GM11168 (cell line): ENCODE measurements around the gene CSKMT.
"Not testable (repeated sequence)": the region's sequence is repeated elsewhere in the genome, so short reads cannot be mapped to it uniquely, and the experiment has no call there.

Experiments used
- in situ Hi-C: fragments of 300-500 bp; cut with MboI; formaldehyde crosslinking; loops from one replicate; pipeline ENCODE4 v1.12.0; 2022; ENCODE audit warnings: low sequenced_read_pairs; ENCODE audit not compliant: unreplicated experiment

CSKMT gene

GRCh38 chr11:62652161-62653006 is 12.7 kb upstream of the CSKMT start:
- in situ Hi-C loops = no loop called here

GRCh38 chr11:62654297-62654696 is 10.8 kb upstream of the CSKMT start:
- in situ Hi-C loops = no loop called here

DNA sequence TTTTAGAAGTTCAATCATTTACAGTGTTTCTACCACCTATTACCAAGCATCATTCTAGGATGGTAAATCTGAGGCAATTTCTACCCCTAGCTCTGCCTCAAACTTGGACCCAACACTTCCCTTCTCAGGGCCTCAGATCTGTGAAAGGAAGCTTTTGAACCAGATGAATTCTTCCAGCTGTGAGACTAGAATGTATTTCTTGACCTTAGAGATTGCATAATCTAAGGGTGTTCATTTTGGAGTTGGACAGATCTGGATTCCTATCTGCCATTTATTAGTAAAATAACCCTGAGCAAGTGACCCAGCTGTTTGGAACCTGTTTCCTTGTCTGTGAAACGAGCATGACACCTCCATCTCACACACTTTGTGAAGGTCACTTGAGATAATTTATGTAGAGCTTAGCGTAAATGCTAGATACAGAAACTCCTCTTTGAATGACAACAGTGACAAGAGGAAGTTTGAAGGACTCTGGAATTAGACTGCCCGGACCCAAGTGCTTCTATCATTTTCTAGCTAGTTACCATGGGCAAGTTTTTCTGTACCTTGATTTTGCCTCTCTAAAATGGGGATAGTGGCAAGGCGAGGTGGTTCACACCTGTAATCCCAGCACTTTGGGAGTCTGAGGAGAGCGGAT is 8.2 kb upstream of the CSKMT start:
- in situ Hi-C loops = no loop called here

- in situ Hi-C loops = no loop called here
Observed at GRCh38 chr11:62664405-62665074, 572 bp upstream of the CSKMT start.

DNA sequence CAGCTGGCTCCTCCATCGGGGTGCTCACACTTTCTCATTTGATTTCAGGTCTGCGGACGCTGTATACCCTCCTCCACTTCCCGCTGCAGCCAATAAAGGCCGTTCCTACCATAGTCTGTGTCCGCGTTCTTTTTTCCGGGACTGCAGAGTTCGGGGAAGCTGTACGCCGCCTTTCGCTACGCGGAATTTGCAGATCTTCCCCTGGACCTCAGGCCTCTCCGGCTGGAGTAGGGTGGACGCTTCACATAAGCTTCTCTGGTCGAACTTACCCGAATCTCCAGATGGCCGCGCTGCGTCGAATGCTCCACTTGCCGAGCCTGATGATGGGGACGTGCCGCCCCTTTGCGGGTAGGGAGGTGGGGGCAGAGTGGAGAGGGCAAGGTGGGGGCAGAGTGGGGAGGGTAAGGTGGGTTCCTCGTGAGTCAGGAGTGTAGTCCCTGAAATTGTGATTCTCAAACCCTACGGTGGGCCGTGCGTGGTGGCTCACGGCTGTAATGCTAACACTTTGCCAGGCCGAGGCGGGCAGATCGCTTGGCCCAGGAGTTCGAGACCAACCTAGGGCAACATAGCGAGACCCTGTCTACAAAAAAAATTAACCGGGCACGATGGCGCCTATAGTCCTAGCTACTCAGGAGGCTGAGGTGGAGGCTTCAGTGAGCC is 617 bp downstream of the CSKMT start:
- in situ Hi-C loops = no loop called here

DNA sequence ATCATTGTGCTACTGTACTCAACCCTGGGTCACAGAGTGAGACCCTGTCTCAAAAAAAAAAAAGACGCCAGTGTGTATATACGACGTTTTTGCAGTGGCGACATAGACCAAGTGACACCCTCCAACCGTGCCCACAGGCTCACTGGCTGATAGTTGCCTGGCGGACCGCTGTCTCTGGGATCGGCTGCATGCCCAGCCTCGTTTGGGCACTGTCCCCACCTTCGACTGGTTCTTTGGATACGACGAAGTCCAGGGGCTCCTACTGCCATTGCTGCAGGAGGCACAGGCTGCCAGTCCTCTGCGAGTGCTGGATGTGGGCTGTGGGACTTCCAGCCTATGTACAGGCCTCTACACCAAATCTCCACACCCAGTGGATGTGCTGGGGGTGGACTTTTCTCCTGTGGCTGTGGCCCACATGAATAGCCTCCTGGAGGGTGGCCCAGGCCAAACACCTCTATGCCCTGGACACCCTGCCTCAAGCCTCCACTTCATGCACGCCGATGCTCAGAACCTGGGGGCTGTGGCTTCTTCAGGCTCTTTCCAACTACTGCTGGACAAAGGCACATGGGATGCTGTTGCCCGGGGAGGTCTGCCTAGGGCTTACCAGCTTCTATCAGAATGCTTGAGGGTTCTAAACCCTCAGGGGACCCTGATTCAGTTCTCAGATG is 1.3 kb downstream of the CSKMT start:
- in situ Hi-C loops = no loop called here

GRCh38 chr11:62667460-62667859 is 2.3 kb downstream of the CSKMT start:
- in situ Hi-C loops = no loop called here

DNA sequence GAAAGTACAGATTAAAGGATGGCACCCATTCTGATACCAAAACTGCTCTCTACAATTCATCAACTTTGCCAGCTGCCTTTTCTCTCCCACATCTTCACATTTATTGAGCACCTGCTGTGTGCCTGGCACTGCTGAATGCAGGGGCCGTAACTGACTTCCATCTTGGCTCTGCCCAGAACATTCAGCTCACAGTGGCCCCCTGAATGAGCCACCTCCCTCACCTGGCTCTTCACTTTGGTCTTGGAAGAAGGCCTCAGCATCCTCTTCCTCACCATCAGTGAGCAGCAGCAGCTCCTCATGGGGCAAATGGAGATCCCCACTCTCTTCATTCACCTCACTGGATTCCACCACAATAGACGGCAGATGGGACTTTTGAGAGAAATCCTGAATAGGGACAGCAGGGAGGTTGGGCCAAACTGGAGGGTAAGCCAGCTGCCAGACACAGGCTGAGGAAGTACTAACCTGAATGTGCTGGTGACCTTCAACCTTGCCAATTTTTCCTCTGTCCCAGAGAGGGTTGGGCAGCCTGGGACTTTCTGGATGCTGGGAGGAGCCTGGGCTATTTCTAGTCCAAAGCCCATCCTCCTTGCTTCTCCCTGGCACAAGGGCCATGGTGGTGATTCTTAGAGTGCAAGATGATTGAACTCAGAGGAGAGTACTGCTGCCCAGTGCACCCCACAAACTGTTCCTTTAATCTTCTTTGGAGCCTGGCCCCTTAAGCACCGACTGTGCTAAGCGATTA is 4.5 kb downstream of the CSKMT start:
- in situ Hi-C loops = no loop called here

DNA sequence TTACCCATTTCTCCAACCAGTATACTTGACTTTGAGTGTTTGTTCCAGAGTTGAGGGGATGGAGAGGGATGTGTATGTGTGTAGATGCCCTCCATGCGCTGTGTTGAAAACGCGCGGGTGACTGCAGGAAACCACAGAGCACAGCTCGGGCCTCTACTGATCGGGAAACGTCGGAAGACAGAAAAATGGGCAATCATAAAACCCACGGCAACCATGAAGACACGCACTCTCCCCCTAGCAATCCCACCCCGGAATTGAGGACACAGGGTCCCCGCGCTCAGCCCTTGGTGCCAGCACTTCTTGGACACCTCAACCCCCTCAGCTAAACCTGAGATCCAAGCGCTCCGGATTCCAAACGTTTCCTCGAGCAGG is 6.1 kb downstream of the CSKMT start:
- in situ Hi-C loops = no loop called here

DNA sequence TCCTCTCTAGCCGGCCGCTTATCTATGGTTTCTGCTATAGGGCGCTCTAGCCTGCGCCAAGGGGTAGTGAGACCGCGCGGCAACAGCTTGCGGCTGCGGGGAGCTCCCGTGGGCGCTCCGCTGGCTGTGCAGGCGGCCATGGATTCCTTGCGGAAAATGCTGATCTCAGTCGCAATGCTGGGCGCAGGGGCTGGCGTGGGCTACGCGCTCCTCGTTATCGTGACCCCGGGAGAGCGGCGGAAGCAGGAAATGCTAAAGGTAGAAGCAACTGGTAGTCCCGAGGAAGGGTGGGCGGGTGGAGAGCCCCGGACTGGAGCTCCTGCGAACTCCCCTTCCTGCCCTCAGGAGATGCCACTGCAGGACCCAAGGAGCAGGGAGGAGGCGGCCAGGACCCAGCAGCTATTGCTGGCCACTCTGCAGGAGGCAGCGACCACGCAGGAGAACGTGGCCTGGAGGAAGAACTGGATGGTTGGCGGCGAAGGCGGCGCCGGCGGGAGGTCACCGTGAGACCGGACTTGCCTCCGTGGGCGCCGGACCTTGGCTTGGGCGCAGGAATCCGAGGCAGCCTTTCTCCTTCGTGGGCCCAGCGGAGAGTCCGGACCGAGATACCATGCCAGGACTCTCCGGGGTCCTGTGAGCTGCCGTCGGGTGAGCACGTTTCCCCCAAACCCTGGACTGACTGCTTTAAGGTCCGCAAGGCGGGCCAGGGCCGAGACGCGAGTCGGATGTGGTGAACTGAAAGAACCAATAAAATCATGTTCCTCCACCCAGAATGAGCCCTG is 6.7 kb downstream of the CSKMT start, which contains the start of the genes LBHD1 and UQCC3:
Gene LBHD1 (minus strand): TSS at position 660 of the 782 bp plus-strand sequence. CDS start 2,236 bp downstream, outside the sequence.
Gene UQCC3 (plus strand): TSS at position 66 of the 782 bp plus-strand sequence. CDS start 73 bp downstream, at position 139.
- in situ Hi-C loops = no loop called here

GRCh38 chr11:62673196-62673525 is 8.0 kb downstream of the CSKMT start:
- in situ Hi-C loops = no loop called here

- in situ Hi-C loops = not testable (repeated sequence)
Observed at GRCh38 chr11:62675415-62675814, 10.3 kb downstream of the CSKMT start.

GRCh38 chr11:62676698-62677097 is 11.6 kb downstream of the CSKMT start:
- in situ Hi-C loops = no loop called here

DNA sequence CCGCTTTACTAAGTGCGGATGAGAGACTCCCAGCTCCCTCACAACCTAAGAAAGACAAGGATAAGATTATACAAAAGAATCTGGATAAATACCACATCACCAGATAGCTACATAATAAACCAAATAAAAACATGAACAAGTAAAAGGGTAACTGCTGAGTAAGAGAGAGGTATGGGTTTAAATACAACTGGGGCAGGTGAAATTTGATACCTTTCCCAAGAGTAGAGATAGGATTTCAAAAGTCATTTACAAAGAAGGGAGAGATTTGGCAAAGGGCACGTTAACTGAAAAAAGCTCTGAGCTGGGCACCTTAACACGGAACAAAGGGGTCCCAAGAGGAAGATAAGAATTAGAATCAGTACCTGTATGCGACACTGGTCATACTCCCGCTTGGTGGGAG is 12.0 kb downstream of the CSKMT start:
- in situ Hi-C loops = no loop called here

DNA sequence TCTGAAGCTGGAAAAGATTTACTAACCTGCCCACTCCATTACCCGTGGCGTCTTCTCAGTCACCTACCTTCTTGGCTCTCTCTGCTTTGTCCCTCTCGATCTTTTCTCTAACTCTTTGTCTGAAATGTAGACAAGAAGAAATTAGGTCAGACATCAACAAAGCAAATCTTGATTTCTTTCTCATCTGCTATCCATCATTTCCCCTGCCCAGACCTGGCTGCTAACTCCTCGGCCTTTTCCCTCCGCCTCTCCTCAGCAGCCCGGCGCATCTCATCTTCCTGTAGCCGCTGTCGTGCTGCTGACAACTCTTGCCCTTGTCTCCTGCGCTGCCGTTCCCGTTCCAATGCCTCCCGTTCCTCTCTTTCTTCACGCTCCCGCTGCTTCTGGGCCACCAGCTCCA is 12.6 kb downstream of the CSKMT start:
- in situ Hi-C loops = no loop called here

DNA sequence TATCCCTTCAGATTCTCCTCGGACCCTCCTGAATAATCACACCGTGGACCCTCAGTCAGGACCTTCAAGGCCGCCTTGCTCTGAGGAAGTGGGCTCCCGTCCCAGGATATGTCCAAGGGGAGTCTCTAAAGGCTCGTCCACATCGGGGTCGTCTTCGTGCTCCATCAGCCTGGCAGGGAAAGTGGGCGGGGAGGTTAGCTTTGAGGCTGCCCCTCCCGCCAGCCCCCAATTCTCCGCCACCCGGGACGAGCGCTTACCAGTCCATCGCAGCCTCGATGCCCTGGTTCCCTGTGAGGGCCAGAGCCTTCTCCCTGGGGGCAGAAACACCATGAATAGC is 13.3 kb downstream of the CSKMT start:
- in situ Hi-C loops = no loop called here

- in situ Hi-C loops = no loop called here
Observed at GRCh38 chr11:62678770-62679696, 13.9 kb downstream of the CSKMT start, which contains the start of gene UBXN1. TSS of gene UBXN1 (minus strand) at chr11:62679073. CDS start at chr11:62678923, 150 bp downstream.

DNA sequence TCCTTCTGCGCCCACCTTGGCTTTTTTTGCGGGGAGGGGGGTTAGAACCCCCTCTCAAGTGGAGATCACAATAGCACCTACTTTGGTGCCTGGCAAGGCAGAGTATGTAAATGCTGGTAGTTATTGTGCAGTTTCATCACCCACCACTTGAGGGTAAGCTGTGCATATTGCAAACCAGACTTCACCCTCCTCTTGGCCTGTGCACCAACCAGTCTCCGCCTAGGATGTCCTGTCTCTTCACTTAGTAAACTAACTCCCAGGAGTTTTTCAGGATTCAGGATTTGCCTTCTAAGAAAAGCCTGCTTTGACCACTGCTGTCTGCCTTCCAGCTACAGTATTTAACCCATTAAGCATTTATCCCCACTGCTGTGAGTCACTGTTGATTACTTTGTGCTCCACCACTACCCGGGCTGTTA is 15.7 kb downstream of the CSKMT start:
- in situ Hi-C loops = no loop called here
